HCT116 (cell line): Measurements from ENCODE around the gene ELMOD1. TPM values are rescaled to one million over a fixed set of nuclear protein-coding genes. Genes with fewer than 3 reads are reported as not detected.

ENCODE experiments used
- ATAC-seq: fragments of 200-7000 bp; cut with Tn5 transposase; 2 replicates; pipeline ENCODE4 v1.9.1; 2020; ENCODE audit warnings: mild to moderate bottlenecking, moderate library complexity
- BruUV-seq: library from RNA; stranded (reverse); fragments of 400-500 nt; replicated peaks from 2 replicates; lab custom pipeline; 2021; lab: Mats Ljungman, UMichigan
- CTCF ChIA-PET: fragments of 300-600 bp; sonication (Branson Sonifier 250); formaldehyde crosslinking; loops from one replicate; lab custom pipeline; 2021; ENCODE audit warnings: antibody characterized with exemption; lab: Charles Lee
- POLR2A ChIA-PET: fragments of 300-600, 350-600 bp; sonication (Branson Sonifier 250); formaldehyde crosslinking; loops from one replicate; lab custom pipeline; 2021; ENCODE audit warnings: antibody characterized with exemption; lab: Charles Lee
- RAD21 ChIA-PET, 2 experiments: fragments of 300-600 bp; sonication (Branson Sonifier 250); formaldehyde crosslinking; loops; one replicate each; lab custom pipeline; 2023; ENCODE audit warnings: low total read pairs in 2 of 2; ENCODE audit not compliant: uncharacterized antibody in 2 of 2, unreplicated experiment in 2 of 2, low non-redundant PET in 1 of 2; lab: Charles Lee
- DNase-seq: peaks from one replicate; pipeline ENCODE4 v3.0.0-alpha.2; 2010; ENCODE audit warnings: low read depth, low spot score
- H2AFZ ChIP-seq: fragments of 200-600 bp; shearing (Covaris generic), sonication (generic); 2 replicates; pipeline ENCODE4 v1.6.1; 2017; ENCODE audit warnings: low read depth, mixed run types, mixed read lengths, antibody characterized with exemption, low read length; ENCODE audit not compliant: poor library complexity, severe bottlenecking
- H3K27ac ChIP-seq: 2 replicates; pipeline ENCODE4 v1.5.1; 2012; ENCODE audit warnings: low read depth, low read length
- H3K27me3 ChIP-seq: fragments of 200-600 bp; sonication (generic); 2 replicates; pipeline ENCODE4 v1.6.1; 2016; ENCODE audit warnings: mixed run types, low read length, mixed read lengths; ENCODE audit not compliant: insufficient read depth
- H3K36me3 ChIP-seq, 2 experiments: fragments of 200-500 bp in 1 of 2; fragments of 200-600 bp in 1 of 2; sonication (Bioruptor generic) in 1 of 2; sonication (generic) in 1 of 2; 2 replicates each; pipeline versions ENCODE4 v1.5.1 to v1.6.1; 2014 to 2016; ENCODE audit warnings: low read length in 2 of 2, inconsistent platforms in 1 of 2, mixed read lengths in 1 of 2, mixed run types in 1 of 2; ENCODE audit not compliant: insufficient read depth in 2 of 2, control insufficient read depth in 1 of 2
- H3K4me1 ChIP-seq, 2 experiments: fragments of 200-600 bp in 1 of 2; sonication (generic) in 1 of 2; 2 replicates each; pipeline versions ENCODE4 v1.5.1 to v1.6.1; 2012 to 2017; ENCODE audit warnings: low read length in 2 of 2, inconsistent platforms in 1 of 2, mild to moderate bottlenecking in 1 of 2, mixed read lengths in 1 of 2, mixed run types in 1 of 2, moderate library complexity in 1 of 2; ENCODE audit not compliant: insufficient read depth in 2 of 2, control insufficient read depth in 1 of 2
- H3K4me2 ChIP-seq: fragments of 200-600 bp; sonication (generic); 2 replicates; pipeline ENCODE4 v1.6.1; 2017; ENCODE audit warnings: mixed run types, low read length, mixed read lengths
- H3K4me3 ChIP-seq, 2 experiments: fragments of 200-600 bp in 1 of 2; sonication (generic) in 1 of 2; replicated peaks in 1 of 2; 2 replicates each; pipeline ENCODE4 v1.5.1; 2011 to 2016; ENCODE audit warnings: low read length in 2 of 2, control low read depth in 1 of 2, low read depth in 1 of 2, mild to moderate bottlenecking in 1 of 2, mixed read lengths in 1 of 2, mixed run types in 1 of 2
- H3K79me2 ChIP-seq: fragments of 200-600 bp; sonication (generic); 2 replicates; pipeline ENCODE4 v1.6.1; 2017; ENCODE audit warnings: mild to moderate bottlenecking, mixed run types, low read length, moderate library complexity, mixed read lengths; ENCODE audit not compliant: insufficient read depth
- H3K9ac ChIP-seq: fragments of 200-600 bp; sonication (generic); 2 replicates; pipeline ENCODE4 v1.6.1; 2016; ENCODE audit warnings: low read length, mixed read lengths
- H3K9me2 ChIP-seq: fragments of 200-600 bp; sonication (generic), shearing (Covaris generic); 2 replicates; pipeline ENCODE4 v1.6.1; 2017; ENCODE audit warnings: mixed run types, mild to moderate bottlenecking, moderate library complexity; ENCODE audit not compliant: insufficient read depth
- H3K9me3 ChIP-seq, 2 experiments: fragments of 200-500 bp in 1 of 2; fragments of 200-600 bp in 1 of 2; sonication (Bioruptor generic) in 1 of 2; sonication (generic) in 1 of 2; 2 replicates each; pipeline ENCODE4 v1.6.1; 2014 to 2017; ENCODE audit warnings: low read length in 2 of 2, mixed read lengths in 2 of 2, inconsistent platforms in 1 of 2, low read depth in 1 of 2, mild to moderate bottlenecking in 1 of 2, mixed run types in 1 of 2, moderate library complexity in 1 of 2; ENCODE audit not compliant: control insufficient read depth in 1 of 2, insufficient read depth in 1 of 2
- H4K20me1 ChIP-seq: fragments of 200-600 bp; sonication (generic), shearing (Covaris generic); 2 replicates; pipeline ENCODE4 v1.6.1; 2017; ENCODE audit warnings: mixed run types, mild to moderate bottlenecking, moderate library complexity; ENCODE audit not compliant: insufficient read depth
- EGR1 ChIP-seq: IDR thresholded peaks from 2 replicates; pipeline ENCODE4 v1.6.1; 2012; ENCODE audit warnings: low read depth
- ELF1 ChIP-seq: IDR thresholded peaks from 2 replicates; pipeline ENCODE4 v1.6.1; 2012; ENCODE audit warnings: low read depth, borderline replicate concordance
- EZH2 ChIP-seq: fragments of 200-600 bp; sonication (generic); IDR thresholded peaks from 2 replicates; pipeline ENCODE4 v1.6.1; 2017; ENCODE audit warnings: antibody characterized with exemption, mixed run types
- EZH2phosphoT487 ChIP-seq: fragments of 200-600 bp; IDR thresholded peaks from 2 replicates; pipeline ENCODE4 v1.6.1; 2018; ENCODE audit warnings: antibody characterized with exemption, borderline replicate concordance
- FOSL1 ChIP-seq: IDR thresholded peaks from 2 replicates; pipeline ENCODE4 v1.6.1; 2012; ENCODE audit warnings: low read depth
- JUND ChIP-seq: IDR thresholded peaks from 2 replicates; pipeline ENCODE4 v1.6.1; 2012
- POLR2A ChIP-seq: IDR thresholded peaks from 2 replicates; pipeline ENCODE4 v1.7.0; 2011; ENCODE audit warnings: borderline replicate concordance; ENCODE audit not compliant: insufficient read depth, insufficient read length; ENCODE audit errors: extremely low read depth
- POLR2AphosphoS5 ChIP-seq: IDR thresholded peaks from 2 replicates; pipeline ENCODE4 v1.6.1; 2011; ENCODE audit warnings: mild to moderate bottlenecking, low read depth, low read length, moderate library complexity
- RAD21 ChIP-seq: IDR thresholded peaks from 2 replicates; pipeline ENCODE4 v1.6.1; 2012; ENCODE audit warnings: low read depth, mild to moderate bottlenecking
- SIN3A ChIP-seq: IDR thresholded peaks from 2 replicates; pipeline ENCODE4 v1.6.1; 2012; ENCODE audit warnings: low read depth
- SRF ChIP-seq: IDR thresholded peaks from 2 replicates; pipeline ENCODE4 v1.6.1; 2012; ENCODE audit warnings: low read depth
- YY1 ChIP-seq: IDR thresholded peaks from 2 replicates; pipeline ENCODE4 v1.6.1; 2011; ENCODE audit warnings: low read length, low read depth, moderate library complexity, mild to moderate bottlenecking; ENCODE audit not compliant: insufficient replicate concordance; ENCODE audit errors: extremely low read depth
- ZFX ChIP-seq: fragments of 450-650 bp; IDR thresholded peaks from 2 replicates; pipeline ENCODE4 v1.6.1; 2017
- ZNF274 ChIP-seq: fragments of 200-500 bp; sonication (Bioruptor generic); IDR thresholded peaks from 2 replicates; pipeline ENCODE4 v1.6.1; 2014; ENCODE audit warnings: mild to moderate bottlenecking, low read depth, low read length, inconsistent platforms
- intact Hi-C: fragments of 100-400 bp; cut with micrococcal nuclease; formaldehyde crosslinking; loops from 2 replicates; pipeline ENCODE4 v1.10.0; 2022
- total RNA-seq: library from RNA; stranded (reverse); gene quantifications from one replicate; pipeline ENCODE4 v1.2.1, GENCODE V29; 2021; ENCODE audit not compliant: unreplicated experiment
- TF ChIP-seq, protein P1 (sequence below), 3 experiments: fragments of 200-600 bp in 1 of 3; sonication (generic) in 1 of 3; IDR thresholded peaks in 2 of 3; conservative IDR thresholded peaks in 1 of 3; 2 replicates each; pipeline ENCODE4 v1.5.1; 2012 to 2017; ENCODE audit warnings: low read depth in 2 of 3, low read length in 2 of 3, antibody characterized with exemption in 1 of 3, borderline replicate concordance in 1 of 3, control low read depth in 1 of 3, mild to moderate bottlenecking in 1 of 3, mixed read lengths in 1 of 3, mixed run types in 1 of 3, moderate library complexity in 1 of 3; ENCODE audit not compliant: insufficient read depth in 1 of 3
- TF ChIP-seq, protein P2 (sequence below): IDR thresholded peaks from 2 replicates; pipeline ENCODE4 v1.6.1; 2012; ENCODE audit warnings: low read depth
- TF ChIP-seq, protein P3 (sequence below): IDR thresholded peaks from 2 replicates; pipeline ENCODE4 v1.6.1; 2012
- TF ChIP-seq, protein P4 (sequence below): IDR thresholded peaks from 2 replicates; pipeline ENCODE4 v1.6.1; 2012
- TF ChIP-seq, protein P5 (sequence below): IDR thresholded peaks from 2 replicates; pipeline ENCODE4 v1.6.1; 2011; ENCODE audit warnings: mild to moderate bottlenecking, low read length, moderate library complexity; ENCODE audit not compliant: insufficient replicate concordance; ENCODE audit errors: extremely low read depth

The ELMOD1 gene
- total RNA-seq, 1 experiment from 2014 or later = 2.9 TPM

DNA sequence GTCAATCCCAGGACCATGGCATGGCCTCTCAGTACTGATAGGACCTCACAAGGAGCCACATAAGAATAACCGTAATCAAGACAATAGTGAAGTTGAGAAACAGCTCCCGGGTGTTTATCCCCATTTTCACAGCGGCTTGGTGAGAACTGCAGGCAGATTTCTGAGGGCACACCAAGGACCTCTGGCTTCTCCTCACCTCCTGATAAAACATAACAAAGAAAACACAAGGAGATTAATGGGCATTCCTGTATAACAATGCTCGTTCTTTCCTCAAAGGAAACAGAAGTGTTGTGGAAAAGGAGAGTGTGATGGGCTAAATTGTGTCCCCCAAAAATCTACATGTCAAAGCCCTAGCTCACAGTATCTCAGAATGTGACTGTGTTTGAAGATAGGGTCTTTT, 116.9 kb downstream of the ELMOD1 start:
- BruUV-seq = no TSS peak
- ChIA-PET RAD21 (no interaction called here), CTCF (no interaction called here), POLR2A (no interaction called here)
- no peak overlapping the region for H3K27ac ChIP-seq
- TF ChIP-seq EZH2phosphoT487 = no peak
- TF ChIP-seq EZH2 = no peak
- TF ChIP-seq POLR2A = no peak
- TF ChIP-seq ZNF274 = no peak
- no peak for TF ChIP-seq ZFX
- TF ChIP-seq SIN3A = no peak
- TF ChIP-seq JUND = no peak
- TF ChIP-seq, protein P1, sequence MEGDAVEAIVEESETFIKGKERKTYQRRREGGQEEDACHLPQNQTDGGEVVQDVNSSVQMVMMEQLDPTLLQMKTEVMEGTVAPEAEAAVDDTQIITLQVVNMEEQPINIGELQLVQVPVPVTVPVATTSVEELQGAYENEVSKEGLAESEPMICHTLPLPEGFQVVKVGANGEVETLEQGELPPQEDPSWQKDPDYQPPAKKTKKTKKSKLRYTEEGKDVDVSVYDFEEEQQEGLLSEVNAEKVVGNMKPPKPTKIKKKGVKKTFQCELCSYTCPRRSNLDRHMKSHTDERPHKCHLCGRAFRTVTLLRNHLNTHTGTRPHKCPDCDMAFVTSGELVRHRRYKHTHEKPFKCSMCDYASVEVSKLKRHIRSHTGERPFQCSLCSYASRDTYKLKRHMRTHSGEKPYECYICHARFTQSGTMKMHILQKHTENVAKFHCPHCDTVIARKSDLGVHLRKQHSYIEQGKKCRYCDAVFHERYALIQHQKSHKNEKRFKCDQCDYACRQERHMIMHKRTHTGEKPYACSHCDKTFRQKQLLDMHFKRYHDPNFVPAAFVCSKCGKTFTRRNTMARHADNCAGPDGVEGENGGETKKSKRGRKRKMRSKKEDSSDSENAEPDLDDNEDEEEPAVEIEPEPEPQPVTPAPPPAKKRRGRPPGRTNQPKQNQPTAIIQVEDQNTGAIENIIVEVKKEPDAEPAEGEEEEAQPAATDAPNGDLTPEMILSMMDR (IDR thresholded peaks at IDR 0.05 in 2 of 3, conservative IDR thresholded peaks at IDR 0.05 in 1 of 3; ENCODE audit: borderline replicate concordance in 1 of 3, insufficient read depth in 1 of 3, low read depth in 2 of 3, low read length in 2 of 3) = no peak
- TF ChIP-seq RAD21 = no peak
- no peak for TF ChIP-seq YY1
- TF ChIP-seq, protein P2, sequence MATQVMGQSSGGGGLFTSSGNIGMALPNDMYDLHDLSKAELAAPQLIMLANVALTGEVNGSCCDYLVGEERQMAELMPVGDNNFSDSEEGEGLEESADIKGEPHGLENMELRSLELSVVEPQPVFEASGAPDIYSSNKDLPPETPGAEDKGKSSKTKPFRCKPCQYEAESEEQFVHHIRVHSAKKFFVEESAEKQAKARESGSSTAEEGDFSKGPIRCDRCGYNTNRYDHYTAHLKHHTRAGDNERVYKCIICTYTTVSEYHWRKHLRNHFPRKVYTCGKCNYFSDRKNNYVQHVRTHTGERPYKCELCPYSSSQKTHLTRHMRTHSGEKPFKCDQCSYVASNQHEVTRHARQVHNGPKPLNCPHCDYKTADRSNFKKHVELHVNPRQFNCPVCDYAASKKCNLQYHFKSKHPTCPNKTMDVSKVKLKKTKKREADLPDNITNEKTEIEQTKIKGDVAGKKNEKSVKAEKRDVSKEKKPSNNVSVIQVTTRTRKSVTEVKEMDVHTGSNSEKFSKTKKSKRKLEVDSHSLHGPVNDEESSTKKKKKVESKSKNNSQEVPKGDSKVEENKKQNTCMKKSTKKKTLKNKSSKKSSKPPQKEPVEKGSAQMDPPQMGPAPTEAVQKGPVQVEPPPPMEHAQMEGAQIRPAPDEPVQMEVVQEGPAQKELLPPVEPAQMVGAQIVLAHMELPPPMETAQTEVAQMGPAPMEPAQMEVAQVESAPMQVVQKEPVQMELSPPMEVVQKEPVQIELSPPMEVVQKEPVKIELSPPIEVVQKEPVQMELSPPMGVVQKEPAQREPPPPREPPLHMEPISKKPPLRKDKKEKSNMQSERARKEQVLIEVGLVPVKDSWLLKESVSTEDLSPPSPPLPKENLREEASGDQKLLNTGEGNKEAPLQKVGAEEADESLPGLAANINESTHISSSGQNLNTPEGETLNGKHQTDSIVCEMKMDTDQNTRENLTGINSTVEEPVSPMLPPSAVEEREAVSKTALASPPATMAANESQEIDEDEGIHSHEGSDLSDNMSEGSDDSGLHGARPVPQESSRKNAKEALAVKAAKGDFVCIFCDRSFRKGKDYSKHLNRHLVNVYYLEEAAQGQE = no peak
- TF ChIP-seq EGR1 = no peak
- no peak for TF ChIP-seq ELF1
- TF ChIP-seq, protein P3, sequence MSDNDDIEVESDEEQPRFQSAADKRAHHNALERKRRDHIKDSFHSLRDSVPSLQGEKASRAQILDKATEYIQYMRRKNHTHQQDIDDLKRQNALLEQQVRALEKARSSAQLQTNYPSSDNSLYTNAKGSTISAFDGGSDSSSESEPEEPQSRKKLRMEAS = no peak
- no peak for TF ChIP-seq SRF
- TF ChIP-seq, protein P4, sequence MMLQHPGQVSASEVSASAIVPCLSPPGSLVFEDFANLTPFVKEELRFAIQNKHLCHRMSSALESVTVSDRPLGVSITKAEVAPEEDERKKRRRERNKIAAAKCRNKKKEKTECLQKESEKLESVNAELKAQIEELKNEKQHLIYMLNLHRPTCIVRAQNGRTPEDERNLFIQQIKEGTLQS = no peak
- no peak for TF ChIP-seq FOSL1
- TF ChIP-seq, protein P5, sequence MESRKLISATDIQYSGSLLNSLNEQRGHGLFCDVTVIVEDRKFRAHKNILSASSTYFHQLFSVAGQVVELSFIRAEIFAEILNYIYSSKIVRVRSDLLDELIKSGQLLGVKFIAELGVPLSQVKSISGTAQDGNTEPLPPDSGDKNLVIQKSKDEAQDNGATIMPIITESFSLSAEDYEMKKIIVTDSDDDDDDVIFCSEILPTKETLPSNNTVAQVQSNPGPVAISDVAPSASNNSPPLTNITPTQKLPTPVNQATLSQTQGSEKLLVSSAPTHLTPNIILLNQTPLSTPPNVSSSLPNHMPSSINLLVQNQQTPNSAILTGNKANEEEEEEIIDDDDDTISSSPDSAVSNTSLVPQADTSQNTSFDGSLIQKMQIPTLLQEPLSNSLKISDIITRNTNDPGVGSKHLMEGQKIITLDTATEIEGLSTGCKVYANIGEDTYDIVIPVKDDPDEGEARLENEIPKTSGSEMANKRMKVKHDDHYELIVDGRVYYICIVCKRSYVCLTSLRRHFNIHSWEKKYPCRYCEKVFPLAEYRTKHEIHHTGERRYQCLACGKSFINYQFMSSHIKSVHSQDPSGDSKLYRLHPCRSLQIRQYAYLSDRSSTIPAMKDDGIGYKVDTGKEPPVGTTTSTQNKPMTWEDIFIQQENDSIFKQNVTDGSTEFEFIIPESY = no peak
- TF ChIP-seq POLR2AphosphoS5 = no peak
- no peaks in the 10 kb centered on the region for H3K9me3 ChIP-seq
- H3K4me2 ChIP-seq = no peak overlapping the region
- no peak overlapping the region for H2AFZ ChIP-seq
- no peaks in the 10 kb centered on the region for H3K9me2 ChIP-seq
- H3K9ac ChIP-seq = no peak overlapping the region
- H3K4me1 ChIP-seq = peaks cover 0 to 5% of the 10 kb centered on the region in 2 experiments; a peak in 1 of 4 replicates
- no peaks in the 10 kb centered on the region for H3K36me3 ChIP-seq
- intact Hi-C loops = no loop called here
- H3K27me3 ChIP-seq = no peaks in the 10 kb centered on the region; the same call in 1 of the 2 replicates
- H3K79me2 ChIP-seq = no peaks in the 10 kb centered on the region
- no peak overlapping the region for H3K4me3 ChIP-seq
- no peaks in the 10 kb centered on the region for H4K20me1 ChIP-seq
- no peak for ATAC-seq
- no peak for DNase-seq
